Panc1 (cell line): ENCODE data around the gene SLC48A1. TPM values are rescaled to one million over a fixed set of nuclear protein-coding genes. Genes with fewer than 3 reads are reported as not detected.

Source experiments
- ATAC-seq: fragments of 200-7000 bp; cut with Tn5 transposase; 2 replicates; pipeline ENCODE4 v1.9.1; 2020; ENCODE audit warnings: mild to moderate bottlenecking, moderate library complexity
- BruUV-seq: library from RNA; stranded (reverse); fragments of 400-500 nt; replicated peaks from 2 replicates; lab custom pipeline; 2021; lab: Mats Ljungman, UMichigan
- CTCF ChIA-PET: fragments of 300-600 bp; sonication (Branson Sonifier 250); formaldehyde crosslinking; loops from one replicate; lab custom pipeline; 2022; ENCODE audit warnings: antibody characterized with exemption; lab: Charles Lee
- POLR2A ChIA-PET: fragments of 300-600 bp; sonication (Branson Sonifier 250); formaldehyde crosslinking; loops from one replicate; lab custom pipeline; 2022; ENCODE audit warnings: antibody characterized with exemption; lab: Charles Lee
- DNase-seq: peaks from one replicate; pipeline ENCODE4 v3.0.0-alpha.2; 2010; ENCODE audit warnings: low read depth, low spot score
- H3K27ac ChIP-seq: 2 replicates; pipeline ENCODE4 v1.5.1; 2011; ENCODE audit warnings: mild to moderate bottlenecking, low read length, inconsistent platforms
- H3K27me3 ChIP-seq: fragments of 200-500 bp; sonication (Bioruptor generic); 2 replicates; pipeline ENCODE4 v1.6.0; 2014; ENCODE audit warnings: low read length, inconsistent platforms; ENCODE audit not compliant: control insufficient read depth, insufficient read depth
- H3K36me3 ChIP-seq: fragments of 200-500 bp; sonication (Bioruptor generic); 2 replicates; pipeline ENCODE4 v1.5.1; 2014; ENCODE audit warnings: inconsistent platforms, mild to moderate bottlenecking, low read length, moderate library complexity; ENCODE audit not compliant: control insufficient read depth, insufficient read depth
- H3K4me1 ChIP-seq: 2 replicates; pipeline ENCODE4 v1.5.1; 2011; ENCODE audit warnings: inconsistent platforms, mild to moderate bottlenecking, low read length, moderate library complexity; ENCODE audit not compliant: control insufficient read depth, insufficient read depth
- H3K4me3 ChIP-seq, 2 experiments: 2 replicates each; pipeline ENCODE4 v1.5.1; 2011 to 2012; ENCODE audit warnings: low read depth in 2 of 2, low read length in 2 of 2, mild to moderate bottlenecking in 2 of 2, inconsistent platforms in 1 of 2, moderate library complexity in 1 of 2
- H3K9me3 ChIP-seq: fragments of 200-500 bp; sonication (Bioruptor generic); 2 replicates; pipeline ENCODE4 v1.5.1; 2014; ENCODE audit warnings: low read depth, mild to moderate bottlenecking, inconsistent platforms, low read length, moderate library complexity; ENCODE audit not compliant: control insufficient read depth, insufficient read depth
- CTCF ChIP-seq: fragments of 450-650 bp; IDR thresholded peaks from 2 replicates; pipeline ENCODE4 v1.5.1; 2017; ENCODE audit warnings: mild to moderate bottlenecking
- POLR2AphosphoS5 ChIP-seq: IDR thresholded peaks from 2 replicates; pipeline ENCODE4 v1.6.1; 2012; ENCODE audit warnings: mild to moderate bottlenecking, low read depth, low read length, moderate library complexity
- REST ChIP-seq, 2 experiments: IDR thresholded peaks; 2 replicates each; pipeline ENCODE4 v1.6.1; 2011 to 2012; ENCODE audit warnings: low read depth in 2 of 2, control low read depth in 1 of 2, low read length in 1 of 2, mild to moderate bottlenecking in 1 of 2, moderate library complexity in 1 of 2; ENCODE audit not compliant: insufficient read depth in 1 of 2
- SIN3A ChIP-seq: IDR thresholded peaks from 2 replicates; pipeline ENCODE4 v1.6.1; 2012; ENCODE audit warnings: low read depth, mild to moderate bottlenecking, low read length, moderate library complexity, borderline replicate concordance; ENCODE audit not compliant: insufficient read depth
- TCF7L2 ChIP-seq: IDR thresholded peaks from 2 replicates; pipeline ENCODE4 v1.6.1; 2011; ENCODE audit warnings: mild to moderate bottlenecking, low read depth, low read length, inconsistent platforms
- in situ Hi-C: cut with HindIII; loops from 2 replicates; pipeline ENCODE4 v1.10.0; 2016; ENCODE audit warnings: low sequenced_read_pairs, low pct_unique_long_range_greater_than_20kb
- intact Hi-C: fragments of 100-400 bp; cut with micrococcal nuclease; formaldehyde crosslinking; loops from one replicate; pipeline ENCODE4 v1.10.0; 2022; ENCODE audit not compliant: unreplicated experiment
- total RNA-seq: library from RNA; stranded (reverse); gene quantifications from one replicate; pipeline ENCODE4 v1.2.1, GENCODE V29; 2021; ENCODE audit not compliant: unreplicated experiment

The SLC48A1 gene
- total RNA-seq, 1 experiment from 2014 or later, result 32.0 TPM

GRCh38 chr12:47730341-47730744, 42.7 kb upstream of the SLC48A1 start:
- Histone ChIP-seq H3K4me3 (no peak overlapping the region), H3K4me1 (no peaks in the 10 kb centered on the region), H3K36me3 (no peaks in the 10 kb centered on the region), H3K27me3 (no peaks in the 10 kb centered on the region), H3K9me3 (no peaks in the 10 kb centered on the region), H3K27ac (no peak overlapping the region)
- CTCF ChIA-PET, result interaction anchor here (0.7 kb wide), 1 partner anchor 294 kb away, joined by 3 read pairs; no protein-coding TSS in a partner anchor
- TF ChIP-seq TCF7L2 (no peak), POLR2AphosphoS5 (no peak)
- in situ Hi-C loops, result no loop called here
- no peak for ATAC-seq
- no TSS peak for BruUV-seq
- DNase-seq, result no peak
- intact Hi-C loops, result no loop called here
- POLR2A ChIA-PET, result interaction anchor here (0.6 kb wide), 2 partner anchors 67 to 1546 kb away, joined by 5 to 10 read pairs; no protein-coding TSS in a partner anchor

- no peak overlapping the region for H3K27ac ChIP-seq
- in situ Hi-C loops (no loop called here), intact Hi-C loops (no loop called here)
- H3K9me3 ChIP-seq, result no peaks in the 10 kb centered on the region
- no peak for DNase-seq
- no TSS peak for BruUV-seq
- no peaks in the 10 kb centered on the region for H3K36me3 ChIP-seq
- no peaks in the 10 kb centered on the region for H3K27me3 ChIP-seq
- POLR2A ChIA-PET, result no interaction called here
- CTCF ChIA-PET, result no interaction called here
- no peaks in the 10 kb centered on the region for H3K4me1 ChIP-seq
- no peak overlapping the region for H3K4me3 ChIP-seq
- ATAC-seq, result no peak
- no peak for TF ChIP-seq POLR2AphosphoS5
- no peak for TF ChIP-seq CTCF
- TF ChIP-seq TCF7L2, result no peak
- no peak for TF ChIP-seq REST (IDR thresholded peaks at IDR 0.05; ENCODE audit: insufficient read depth in 1 of 2, low read depth in 2 of 2, low read length in 1 of 2)
- TF ChIP-seq SIN3A, result no peak
Observed at GRCh38 chr12:47731723-47732122, 41.3 kb upstream of the SLC48A1 start.

- H3K36me3 ChIP-seq, result no peaks in the 10 kb centered on the region
- DNase-seq (no peak), ATAC-seq (no peak)
- no peaks in the 10 kb centered on the region for H3K27me3 ChIP-seq
- H3K4me3 ChIP-seq, result no peak overlapping the region
- no peaks in the 10 kb centered on the region for H3K9me3 ChIP-seq
- ChIA-PET POLR2A (no interaction called here), CTCF (no interaction called here)
- TF ChIP-seq REST (IDR thresholded peaks at IDR 0.05; ENCODE audit: insufficient read depth in 1 of 2, low read depth in 2 of 2, low read length in 1 of 2) (no peak), CTCF (no peak), TCF7L2 (no peak), POLR2AphosphoS5 (no peak), SIN3A (no peak)
- no TSS peak for BruUV-seq
- intact Hi-C loops, result no loop called here
- H3K4me1 ChIP-seq, result no peaks in the 10 kb centered on the region
- H3K27ac ChIP-seq, result no peak overlapping the region
- in situ Hi-C loops, result no loop called here
Observed at GRCh38 chr12:47732504-47732903, 40.5 kb upstream of the SLC48A1 start.
